ENCODE results near the gene GOLGA1.
A peak's percentile ranks its signal among the peaks of the same experiment; 100 is the strongest.
"Not testable (repeated sequence)": the region's sequence is repeated elsewhere in the genome, so short reads cannot be mapped to it uniquely, and the experiment has no call there.

GOLGA1 gene

GRCh38 chr9:124849801-124850200 is 91.1 kb downstream of the GOLGA1 start:
- H3K27ac ChIP-seq = no peak overlapping the region
- no peak for TF ChIP-seq CTCF (conservative IDR thresholded peaks at IDR 0.05)

- no peak overlapping the region for H3K27ac ChIP-seq
- TF ChIP-seq CTCF (conservative IDR thresholded peaks at IDR 0.05) = no peak
Observed at GRCh38 chr9:124846969-124847368, 93.9 kb downstream of the GOLGA1 start.

GRCh38 chr9:124846467-124846866 is 94.4 kb downstream of the GOLGA1 start:
- H3K27ac ChIP-seq = not testable (repeated sequence)

GRCh38 chr9:124844291-124844690 is 96.6 kb downstream of the GOLGA1 start:
- H3K27ac ChIP-seq = no peak overlapping the region
- no peak for TF ChIP-seq CTCF (conservative IDR thresholded peaks at IDR 0.05)

- no peak for TF ChIP-seq CTCF (conservative IDR thresholded peaks at IDR 0.05)
- no peak overlapping the region for H3K27ac ChIP-seq
Observed at GRCh38 chr9:124843456-124844034, 97.3 kb downstream of the GOLGA1 start.

- no peak for TF ChIP-seq CTCF (conservative IDR thresholded peaks at IDR 0.05)
- no peak overlapping the region for H3K27ac ChIP-seq
Observed at GRCh38 chr9:124841075-124841821, 99.6 kb downstream of the GOLGA1 start.

GRCh38 chr9:124840300-124840833 is 100.5 kb downstream of the GOLGA1 start:
- no peak overlapping the region for H3K27ac ChIP-seq
- 0 out of 2 replicates have a peak, but pooled peaks have one; percentile 20 for TF ChIP-seq CTCF (conservative IDR thresholded peaks at IDR 0.05)

All from VCaP (cell line).